Spinal cord (tissue), 10 donors: ENCODE results near the gene KCND2. TPM values are rescaled to one million over a fixed set of nuclear protein-coding genes. Genes with fewer than 3 reads are reported as not detected.

Experiments
- DNase-seq, 6 donors: peaks; one replicate each; pipeline versions ENCODE4 v3.0.0 to v3.0.0-alpha.2; 2013 to 2015; ENCODE audit warnings: low spot score in 6 of 6, low read depth in 4 of 6
- H3K27ac ChIP-seq: one replicate; pipeline ENCODE4 v1.5.1; 2013; ENCODE audit warnings: low read depth, low read length, control low read depth
- H3K27me3 ChIP-seq: one replicate; pipeline ENCODE4 v1.6.1; 2013; ENCODE audit warnings: low read length; ENCODE audit not compliant: control insufficient read depth, insufficient read depth
- H3K36me3 ChIP-seq: one replicate; pipeline ENCODE4 v1.6.1; 2013; ENCODE audit warnings: low read length; ENCODE audit not compliant: control insufficient read depth, insufficient read depth
- H3K4me1 ChIP-seq: one replicate; pipeline ENCODE4 v1.6.1; 2013; ENCODE audit warnings: low read length; ENCODE audit not compliant: control insufficient read depth, insufficient read depth
- H3K4me3 ChIP-seq: one replicate; pipeline ENCODE4 v1.5.1; 2013; ENCODE audit warnings: low read depth, low read length, control low read depth
- H3K9me3 ChIP-seq: one replicate; pipeline ENCODE4 v1.6.1; 2013; ENCODE audit warnings: low read length; ENCODE audit not compliant: control insufficient read depth, insufficient read depth
- WGBS: methylation state at CpG from one replicate; pipeline ENCODE4 v1.1.5; 2013; ENCODE audit warnings: missing lambda C conversion rate; ENCODE audit not compliant: insufficient coverage; 5-methylcytosine and 5-hydroxymethylcytosine counted together
- polyA plus RNA-seq, 2 donors: library from polyadenylated mRNA; unstranded; fragments of 120-200 nt; gene quantifications; one replicate each; pipeline ENCODE4 v1.2.1, GENCODE V29; 2013; ENCODE audit not compliant: insufficient read length in 2 of 2
- total RNA-seq, 2 donors: library from RNA; depleted of rRNA in 1 of 2; stranded (reverse); fragments of 120-200 nt in 1 of 2; fragments of >200 nt in 1 of 2; gene quantifications; one replicate each; pipeline versions ENCODE4 v1.2.3 to v1.2.4, GENCODE V29; 2013 to 2014
- donor health status: healthy.

The KCND2 gene
- total and polyA plus RNA-seq, 4 donors, result 25.2 to 86.4 (median 63.4) TPM

- H3K27ac ChIP-seq, result no peak overlapping the region
- WGBS, result no CpG with 5 or more reads among the region's 1 CpG
- H3K9me3 ChIP-seq, result no peaks in the 10 kb centered on the region
- no peaks in the 10 kb centered on the region for H3K36me3 ChIP-seq
- no peak for DNase-seq
- no peaks in the 10 kb centered on the region for H3K27me3 ChIP-seq
- no peaks in the 10 kb centered on the region for H3K4me1 ChIP-seq
- H3K4me3 ChIP-seq, result no peak overlapping the region
These were observed 229.2 kb downstream of the KCND2 start for GRCh38 chr7:120502132-120502531.

- whole genome bisulfite sequencing, result no CpG with 5 or more reads among the region's 1 CpG
- no peaks in the 10 kb centered on the region for H3K36me3 ChIP-seq
- DNase-seq, result no peak
These were observed 229.8 kb downstream of the KCND2 start for GRCh38 chr7:120502825-120503224.

GRCh38 chr7:120504386-120504785, 231.4 kb downstream of the KCND2 start:
- H3K27me3 ChIP-seq, result no peaks in the 10 kb centered on the region
- peak in 1 of 6 donors; percentile 23 for DNase-seq
- H3K9me3 ChIP-seq, result no peaks in the 10 kb centered on the region
- no peaks in the 10 kb centered on the region for H3K36me3 ChIP-seq
- no peak overlapping the region for H3K4me3 ChIP-seq
- H3K27ac ChIP-seq, result no peak overlapping the region
- no peaks in the 10 kb centered on the region for H3K4me1 ChIP-seq

More at GRCh38 chr7:120502825-120503224, 229.8 kb downstream of the KCND2 start:
- Histone ChIP-seq H3K4me1 (no peaks in the 10 kb centered on the region), H3K27ac (no peak overlapping the region), H3K9me3 (no peaks in the 10 kb centered on the region), H3K4me3 (no peak overlapping the region), H3K27me3 (no peaks in the 10 kb centered on the region)

GRCh38 chr7:120505770-120506169, 232.8 kb downstream of the KCND2 start:
- Histone ChIP-seq H3K27me3 (no peaks in the 10 kb centered on the region), H3K4me1 (no peaks in the 10 kb centered on the region), H3K27ac (no peak overlapping the region), H3K4me3 (no peak overlapping the region), H3K36me3 (no peaks in the 10 kb centered on the region), H3K9me3 (no peaks in the 10 kb centered on the region)
- DNase-seq, result no peak

GRCh38 chr7:120512701-120513100, 239.7 kb downstream of the KCND2 start:
- Histone ChIP-seq H3K4me1 (no peaks in the 10 kb centered on the region), H3K27ac (no peak overlapping the region), H3K4me3 (no peak overlapping the region), H3K9me3 (no peaks in the 10 kb centered on the region), H3K36me3 (no peaks in the 10 kb centered on the region), H3K27me3 (no peaks in the 10 kb centered on the region)
- WGBS, result 100% methylated on average over 1 of the region's 3 CpGs
- DNase-seq, result no peak

GRCh38 chr7:120519224-120519623, 246.2 kb downstream of the KCND2 start:
- H3K27ac ChIP-seq, result no peak overlapping the region
- no peaks in the 10 kb centered on the region for H3K4me1 ChIP-seq
- H3K36me3 ChIP-seq, result no peaks in the 10 kb centered on the region
- DNase-seq, result no peak
- no peaks in the 10 kb centered on the region for H3K27me3 ChIP-seq
- no peak overlapping the region for H3K4me3 ChIP-seq
- WGBS, result 94% methylated on average over 3 of the region's 3 CpGs
- H3K9me3 ChIP-seq, result no peaks in the 10 kb centered on the region

GRCh38 chr7:120521761-120522737, 249.1 kb downstream of the KCND2 start:
- H3K36me3 ChIP-seq, result no peaks in the 10 kb centered on the region
- no peak overlapping the region for H3K4me3 ChIP-seq
- no peaks in the 10 kb centered on the region for H3K27me3 ChIP-seq
- WGBS, result no CpG with 5 or more reads among the region's 4 CpGs
- no peak for DNase-seq
- no peaks in the 10 kb centered on the region for H3K4me1 ChIP-seq
- no peak overlapping the region for H3K27ac ChIP-seq
- no peaks in the 10 kb centered on the region for H3K9me3 ChIP-seq

- H3K27me3 ChIP-seq, result no peaks in the 10 kb centered on the region
- H3K4me1 ChIP-seq, result no peaks in the 10 kb centered on the region
- no peak for DNase-seq
- 100% methylated on average over 1 of the region's 7 CpGs for WGBS
- no peaks in the 10 kb centered on the region for H3K9me3 ChIP-seq
- no peak overlapping the region for H3K4me3 ChIP-seq
- no peaks in the 10 kb centered on the region for H3K36me3 ChIP-seq
- no peak overlapping the region for H3K27ac ChIP-seq
These were observed 251.0 kb downstream of the KCND2 start for GRCh38 chr7:120523985-120524384.

GRCh38 chr7:120526902-120527509, 254.0 kb downstream of the KCND2 start:
- H3K27me3 ChIP-seq, result no peaks in the 10 kb centered on the region
- no peak overlapping the region for H3K27ac ChIP-seq
- no peaks in the 10 kb centered on the region for H3K9me3 ChIP-seq
- DNase-seq, result peak in 1 of 6 donors; percentile 31
- no peaks in the 10 kb centered on the region for H3K36me3 ChIP-seq
- no peaks in the 10 kb centered on the region for H3K4me1 ChIP-seq
- WGBS, result 80% methylated on average over 1 of the region's 5 CpGs
- H3K4me3 ChIP-seq, result no peak overlapping the region

GRCh38 chr7:120529736-120530135, 256.8 kb downstream of the KCND2 start:
- Histone ChIP-seq H3K27me3 (no peaks in the 10 kb centered on the region), H3K4me1 (no peaks in the 10 kb centered on the region), H3K4me3 (no peak overlapping the region), H3K9me3 (no peaks in the 10 kb centered on the region), H3K36me3 (no peaks in the 10 kb centered on the region), H3K27ac (no peak overlapping the region)
- WGBS, result no CpG with 5 or more reads among the region's 5 CpGs
- DNase-seq, result no peak
